ENCODE data around the gene DDX59.

DNA sequence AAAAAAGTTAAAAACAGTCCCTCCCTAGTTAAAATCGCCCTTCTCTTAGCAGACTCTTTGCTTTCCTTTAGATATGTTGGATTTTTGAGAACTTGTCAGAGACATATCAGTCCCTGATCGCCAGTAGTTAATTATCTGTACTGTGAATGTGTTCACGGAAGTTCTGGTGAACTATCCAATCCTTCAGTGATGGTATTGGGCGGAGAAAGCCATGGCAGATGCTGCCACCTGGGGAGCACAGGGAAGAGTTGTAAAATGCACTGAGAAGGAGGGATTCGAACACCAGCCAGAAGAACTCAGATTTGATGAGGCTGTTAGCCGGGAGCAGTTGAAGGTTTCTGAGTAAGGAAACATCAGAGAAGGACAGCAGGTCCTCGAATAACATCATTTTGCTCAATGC, 31.6 kb downstream of the DDX59 start:
- TF ChIP-seq, protein P1, sequence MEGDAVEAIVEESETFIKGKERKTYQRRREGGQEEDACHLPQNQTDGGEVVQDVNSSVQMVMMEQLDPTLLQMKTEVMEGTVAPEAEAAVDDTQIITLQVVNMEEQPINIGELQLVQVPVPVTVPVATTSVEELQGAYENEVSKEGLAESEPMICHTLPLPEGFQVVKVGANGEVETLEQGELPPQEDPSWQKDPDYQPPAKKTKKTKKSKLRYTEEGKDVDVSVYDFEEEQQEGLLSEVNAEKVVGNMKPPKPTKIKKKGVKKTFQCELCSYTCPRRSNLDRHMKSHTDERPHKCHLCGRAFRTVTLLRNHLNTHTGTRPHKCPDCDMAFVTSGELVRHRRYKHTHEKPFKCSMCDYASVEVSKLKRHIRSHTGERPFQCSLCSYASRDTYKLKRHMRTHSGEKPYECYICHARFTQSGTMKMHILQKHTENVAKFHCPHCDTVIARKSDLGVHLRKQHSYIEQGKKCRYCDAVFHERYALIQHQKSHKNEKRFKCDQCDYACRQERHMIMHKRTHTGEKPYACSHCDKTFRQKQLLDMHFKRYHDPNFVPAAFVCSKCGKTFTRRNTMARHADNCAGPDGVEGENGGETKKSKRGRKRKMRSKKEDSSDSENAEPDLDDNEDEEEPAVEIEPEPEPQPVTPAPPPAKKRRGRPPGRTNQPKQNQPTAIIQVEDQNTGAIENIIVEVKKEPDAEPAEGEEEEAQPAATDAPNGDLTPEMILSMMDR (conservative IDR thresholded peaks at IDR 0.05), result no peak
- TF ChIP-seq EZH2 (IDR thresholded peaks at IDR 0.05; ENCODE audit: low read depth), result no peak
